Kasumi-1 (cell line): ENCODE data around the gene PKNOX2.

Experiments used
- DNase-seq, 2 experiments: peaks; one replicate each; lab custom pipeline; 2025; lab: John Stamatoyannopoulos, UW

Gene PKNOX2

DNA sequence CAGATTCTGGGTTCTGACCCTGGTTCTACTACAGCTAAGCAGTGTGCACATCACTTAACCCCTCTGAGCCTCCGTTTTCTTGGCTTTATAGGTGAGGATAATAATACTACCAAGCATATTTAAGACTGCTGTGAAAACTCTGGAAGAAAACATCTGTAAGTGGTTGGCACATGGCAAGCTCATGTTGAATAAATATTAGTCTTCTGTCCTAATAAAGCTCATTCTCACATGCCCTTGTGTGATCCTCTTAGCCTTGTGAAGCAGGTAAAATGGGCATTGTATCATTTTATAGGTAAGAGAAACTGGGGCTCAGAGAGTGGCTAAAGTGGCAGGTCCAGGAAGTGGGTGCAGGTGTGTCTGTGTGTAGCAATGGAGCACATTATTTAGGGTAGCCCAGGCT, 8.5 kb downstream of the PKNOX2 start:
- no peak for DNase-seq

- DNase-seq: no peak
Observed at GRCh38 chr11:125173556-125173955, 9.0 kb downstream of the PKNOX2 start.

GRCh38 chr11:125174057-125174456, 9.5 kb downstream of the PKNOX2 start:
- no peak for DNase-seq

DNA sequence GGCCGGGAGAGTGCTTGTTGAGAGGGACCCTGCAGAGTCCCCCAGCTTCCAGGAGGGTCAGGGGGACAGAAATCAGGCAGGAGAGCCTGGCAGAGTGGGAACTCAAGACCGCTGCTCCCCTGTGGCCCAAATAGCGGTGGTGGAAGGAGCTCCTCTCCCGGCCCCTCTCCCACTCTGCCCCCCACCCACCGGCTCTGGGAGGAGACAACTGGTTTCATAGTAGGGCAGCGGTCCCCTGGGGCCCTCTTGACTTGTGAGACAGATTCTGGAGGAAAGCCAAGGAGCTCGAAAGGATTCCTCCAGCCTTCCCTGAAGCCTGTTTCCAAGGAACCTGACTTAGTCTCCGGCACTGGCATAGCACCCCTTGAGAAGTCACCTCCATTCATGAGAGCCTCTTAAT, 10.1 kb downstream of the PKNOX2 start:
- no peak for DNase-seq

- no peak for DNase-seq
Observed at GRCh38 chr11:125175166-125175565, 10.6 kb downstream of the PKNOX2 start.

DNA sequence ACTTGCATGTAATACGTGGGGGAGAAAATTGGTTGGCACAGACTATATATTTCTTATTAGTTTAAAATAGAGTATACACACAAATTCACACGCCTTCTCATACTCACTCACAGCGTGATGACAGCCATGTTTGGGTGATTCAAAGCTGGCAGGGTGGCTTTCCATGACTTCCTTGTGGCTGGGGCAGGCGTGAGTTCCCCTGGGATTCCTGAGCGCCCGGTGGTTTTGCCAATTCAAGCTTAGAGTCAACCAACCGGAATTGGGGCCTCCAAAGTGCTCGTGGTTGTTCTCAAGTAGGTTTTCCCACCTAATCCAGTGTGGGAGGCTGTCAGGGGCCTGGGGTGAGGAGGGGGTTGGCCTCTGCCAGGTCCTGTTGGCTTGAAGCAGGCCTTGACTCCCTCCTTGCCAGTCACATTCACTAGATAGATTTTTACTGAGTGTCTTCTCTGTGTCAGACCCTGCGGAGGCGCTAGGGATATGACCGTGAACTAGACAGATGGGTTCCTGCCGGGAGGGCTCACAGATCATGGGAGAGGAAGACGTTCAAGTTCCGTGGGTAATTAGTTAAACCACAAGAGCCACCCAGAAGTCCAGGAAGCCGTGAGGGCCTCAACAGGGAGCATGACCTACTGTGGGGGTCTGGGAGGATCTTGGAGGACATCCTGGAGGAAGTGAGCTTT, 11.5 kb downstream of the PKNOX2 start:
- no peak for DNase-seq

GRCh38 chr11:125176866-125177265, 12.3 kb downstream of the PKNOX2 start:
- no peak for DNase-seq

DNA sequence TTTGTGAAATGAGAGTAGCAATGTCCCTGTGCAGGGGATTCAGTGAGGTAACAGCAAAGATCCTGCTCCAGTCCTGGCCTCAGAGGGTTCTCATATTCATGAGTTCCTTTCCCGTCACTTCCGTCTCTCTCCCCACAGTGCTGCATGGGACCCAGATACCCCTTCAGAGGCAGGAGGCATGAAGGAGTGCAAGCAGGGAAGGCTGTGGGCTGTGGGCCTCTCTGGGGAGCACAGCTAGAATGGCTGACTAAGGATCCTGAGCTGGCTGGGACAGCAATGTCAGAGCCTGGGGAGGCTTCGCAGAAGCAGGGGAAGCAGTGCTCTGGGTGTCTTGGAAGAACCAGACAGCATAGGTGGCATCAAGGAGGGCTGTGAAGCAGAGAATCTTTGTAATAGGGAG, 13.0 kb downstream of the PKNOX2 start:
- no peak for DNase-seq

DNA sequence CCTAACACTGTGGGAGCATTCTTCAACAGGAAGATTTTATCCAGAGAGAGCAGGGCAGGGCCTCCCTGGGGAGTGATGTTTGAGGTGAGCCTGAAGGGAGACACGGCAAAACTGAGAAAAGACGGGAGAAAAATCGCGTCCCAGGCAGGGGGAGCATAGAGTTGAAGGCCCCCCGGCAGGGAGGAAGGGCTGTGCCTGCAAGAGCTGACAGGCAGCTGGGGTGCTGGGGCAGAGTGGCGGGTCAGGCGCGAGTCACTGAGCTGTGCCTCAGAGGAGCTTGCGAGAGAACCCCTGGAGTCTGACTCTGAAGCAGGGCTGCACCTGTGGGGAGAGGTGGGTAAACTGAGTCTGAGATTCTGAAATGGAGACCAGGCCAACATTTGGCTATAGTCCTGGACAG, 14.8 kb downstream of the PKNOX2 start:
- DNase-seq: no peak

DNA sequence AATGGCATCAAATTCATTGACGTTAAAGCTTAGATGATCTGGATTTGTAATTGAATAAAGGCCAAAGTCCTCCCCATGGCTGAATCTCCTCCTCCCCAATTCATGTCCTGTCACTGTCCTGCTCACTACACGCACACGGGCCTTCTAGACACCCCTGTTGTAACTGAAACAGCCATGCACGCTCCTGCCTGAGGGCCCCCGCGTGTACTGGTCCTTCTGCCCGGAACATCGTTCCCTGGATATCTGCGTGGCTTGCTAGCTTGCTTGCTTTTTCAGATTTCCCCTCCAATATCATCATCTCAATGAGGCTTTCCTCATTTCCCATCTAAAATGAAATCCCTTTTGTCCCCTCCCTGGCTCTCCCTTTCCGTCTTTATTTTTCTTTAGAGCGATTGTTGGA, 15.3 kb downstream of the PKNOX2 start:
- no peak for DNase-seq

- DNase-seq: no peak
Observed at GRCh38 chr11:125180413-125181305, 16.1 kb downstream of the PKNOX2 start.

GRCh38 chr11:125182573-125182972, 18.0 kb downstream of the PKNOX2 start:
- DNase-seq: no peak

DNA sequence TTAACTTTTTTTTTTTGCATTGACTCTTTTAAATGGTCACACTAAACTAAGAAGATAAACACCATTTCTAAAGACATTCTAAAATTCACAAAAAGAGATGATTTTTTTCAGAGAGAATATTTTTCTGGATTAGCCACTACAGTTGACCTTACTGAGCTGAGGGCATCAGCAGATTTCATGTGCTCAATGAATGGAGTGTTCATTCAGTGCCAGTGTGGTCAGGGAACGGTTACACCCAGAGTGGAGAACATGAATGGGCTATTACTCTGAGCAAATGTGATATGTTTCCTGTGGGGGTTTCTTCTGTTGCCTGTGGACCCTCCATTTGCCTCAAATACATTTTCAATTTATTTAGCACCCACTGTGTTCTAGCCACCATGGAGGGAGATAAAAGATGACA, 19.1 kb downstream of the PKNOX2 start:
- DNase-seq: no peak

- DNase-seq: no peak
Observed at GRCh38 chr11:125188021-125188420, 23.5 kb downstream of the PKNOX2 start.

- DNase-seq: no peak
Observed at GRCh38 chr11:125190566-125190965, 26.0 kb downstream of the PKNOX2 start.

- no peak for DNase-seq
Observed at GRCh38 chr11:125192183-125192582, 27.6 kb downstream of the PKNOX2 start.

DNA sequence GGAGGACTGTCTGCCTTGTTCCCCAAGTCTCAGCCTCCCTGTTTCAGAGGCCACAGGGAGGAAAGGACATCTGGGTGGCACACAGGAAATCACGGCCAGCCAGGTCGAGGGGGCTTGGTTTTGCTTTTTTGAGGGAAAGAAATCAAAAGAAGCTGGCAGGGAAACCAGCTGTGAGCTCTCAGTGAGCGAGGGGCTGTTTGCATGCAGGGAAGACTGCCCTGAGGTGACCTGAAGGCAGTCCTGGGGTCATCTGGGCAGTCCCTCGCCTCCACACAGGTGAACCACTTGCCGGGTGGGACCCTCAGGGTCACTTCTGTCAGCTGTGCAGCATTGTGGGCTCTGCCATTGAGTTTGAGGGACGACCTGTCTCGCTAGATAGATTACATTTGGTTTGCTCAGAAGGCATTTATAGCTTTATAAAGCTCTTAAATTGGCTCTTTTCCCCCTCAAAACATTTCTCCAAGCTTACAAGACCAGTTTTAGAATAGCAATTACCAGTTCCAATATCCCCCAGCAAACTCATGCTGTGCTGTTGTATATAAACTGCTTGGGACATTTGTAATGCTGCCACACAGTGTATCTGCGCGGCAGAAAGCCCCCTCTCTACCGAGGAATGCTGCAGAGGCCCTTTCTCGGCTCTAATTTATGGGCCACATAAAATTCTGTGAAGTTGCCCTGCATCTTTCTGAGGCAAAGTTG, 28.3 kb downstream of the PKNOX2 start:
- DNase-seq: no peak

GRCh38 chr11:125193416-125193726, 28.8 kb downstream of the PKNOX2 start:
- no peak for DNase-seq

GRCh38 chr11:125193841-125194240, 29.3 kb downstream of the PKNOX2 start:
- no peak for DNase-seq

DNA sequence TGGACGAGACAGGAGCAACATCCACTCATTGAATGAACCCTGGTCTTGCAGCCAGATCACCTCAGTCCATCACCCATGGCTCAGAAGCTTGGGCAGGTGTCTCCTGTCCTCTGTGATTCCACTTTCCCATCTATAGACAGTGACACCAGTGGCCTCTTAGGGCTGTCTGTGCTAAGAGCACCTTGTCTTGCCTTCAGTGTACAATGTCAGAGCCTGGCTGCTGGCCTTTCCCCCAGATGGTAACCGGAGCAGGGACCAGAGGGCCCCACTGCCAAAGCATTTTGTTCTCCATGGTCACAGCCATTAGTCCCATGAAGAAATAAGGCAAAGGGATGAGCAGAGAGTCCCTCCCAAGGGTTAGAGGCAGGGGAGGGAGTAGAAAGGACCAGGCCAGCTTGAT, 35.4 kb downstream of the PKNOX2 start:
- no peak for DNase-seq

DNA sequence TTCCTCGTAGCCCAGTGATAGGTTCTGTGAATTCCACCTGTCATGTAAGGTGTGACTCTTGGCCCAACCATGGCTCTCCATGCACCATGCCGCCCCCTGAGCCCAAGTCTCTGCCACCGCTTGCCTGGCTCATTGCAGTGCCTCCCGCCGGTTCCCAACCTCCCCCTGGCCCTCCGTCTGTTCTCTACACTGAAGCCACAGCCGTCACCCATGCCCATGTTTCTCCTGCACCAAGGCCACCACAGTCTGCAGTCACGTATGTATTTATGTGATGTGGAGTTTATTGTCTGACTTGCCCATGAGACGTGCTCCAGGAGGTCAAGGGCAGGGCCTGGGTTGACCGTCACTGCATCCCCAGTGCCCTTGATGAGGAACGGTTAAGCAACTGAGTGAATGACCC, 35.9 kb downstream of the PKNOX2 start:
- DNase-seq: no peak

- DNase-seq: no peak
Observed at GRCh38 chr11:125201525-125202141, 37.1 kb downstream of the PKNOX2 start.
